ENCODE data around the gene PACSIN1. TPM values are rescaled to one million over a fixed set of nuclear protein-coding genes. Genes with fewer than 3 reads are reported as not detected.

PACSIN1 gene
- polyA plus RNA-seq, 1 donor (not counting 4 experiments of a cell fraction or from before 2014, with no cell fraction given), result not detected

GRCh38 chr6:34552620-34553019, 86.7 kb downstream of the PACSIN1 start:
- DNase-seq (ENCODE audit: low read depth, low spot score), result no peak
- no peak overlapping the region for H3K4me2 ChIP-seq (ENCODE audit: control insufficient read depth, extremely low read depth, insufficient read depth, low read depth, low read length)

GRCh38 chr6:34553146-34553545, 87.3 kb downstream of the PACSIN1 start:
- Histone ChIP-seq H3K4me3 (ENCODE audit: control insufficient read depth in 2 of 3, extremely low read depth in 1 of 3, insufficient read depth in 2 of 3, low read depth in 1 of 3, low read length in 3 of 3) (no peak overlapping the region), H3K9me1 (ENCODE audit: control insufficient read depth, extremely low read depth, insufficient read depth, low read length) (no peaks in the 10 kb centered on the region), H3K27me3 (ENCODE audit: control insufficient read depth, extremely low read depth, insufficient read depth, low read length) (peaks cover 3% of the 10 kb centered on the region), H3K4me1 (ENCODE audit: control insufficient read depth, extremely low read depth, insufficient read depth, low read length) (peaks cover 10% of the 10 kb centered on the region), H3K27ac (ENCODE audit: control insufficient read depth, insufficient read depth, low read length) (no peak overlapping the region), H4K20me1 (ENCODE audit: control insufficient read depth, extremely low read depth, insufficient read depth, low read length) (no peaks in the 10 kb centered on the region), H3K9me3 (ENCODE audit: control insufficient read depth, low read depth, low read length) (no peaks in the 10 kb centered on the region), H3K79me2 (ENCODE audit: control insufficient read depth, insufficient read depth, low read length) (no peaks in the 10 kb centered on the region), H2AFZ (ENCODE audit: control insufficient read depth, low read length) (no peak overlapping the region), H3K4me2 (ENCODE audit: control insufficient read depth, extremely low read depth, insufficient read depth, low read depth, low read length) (no peak overlapping the region), H3K9ac (ENCODE audit: control insufficient read depth, extremely low read depth, insufficient read depth, low read length) (no peak overlapping the region), H3K36me3 (ENCODE audit: control insufficient read depth in 2 of 2, extremely low read depth in 1 of 2, insufficient read depth in 2 of 2, low read length in 2 of 2) (no peaks in the 10 kb centered on the region)
- dilution Hi-C loops (cut with MboI; ENCODE audit: extremely low pct_ligation_motif_present, low sequenced_read_pairs), result no loop called here
- no peak for DNase-seq (ENCODE audit: low read depth, low spot score)
- no peak for FAIRE-seq
- TF ChIP-seq EZH2 (IDR thresholded peaks at IDR 0.05; ENCODE audit: low read length) (no peak), CTCF (optimal IDR thresholded peaks at IDR 0.05 in 1 of 3, IDR thresholded peaks at IDR 0.05 in 1 of 3, conservative IDR thresholded peaks at IDR 0.05 in 1 of 3; ENCODE audit: extremely low read depth in 1 of 3, insufficient read depth in 2 of 3, low read length in 3 of 3) (no peak)

More at GRCh38 chr6:34552620-34553019, 86.7 kb downstream of the PACSIN1 start:
- Histone ChIP-seq H3K4me1 (ENCODE audit: control insufficient read depth, extremely low read depth, insufficient read depth, low read length) (peaks cover 10% of the 10 kb centered on the region), H3K4me3 (ENCODE audit: control insufficient read depth in 2 of 3, extremely low read depth in 1 of 3, insufficient read depth in 2 of 3, low read depth in 1 of 3, low read length in 3 of 3) (no peak overlapping the region), H4K20me1 (ENCODE audit: control insufficient read depth, extremely low read depth, insufficient read depth, low read length) (no peaks in the 10 kb centered on the region), H3K27me3 (ENCODE audit: control insufficient read depth, extremely low read depth, insufficient read depth, low read length) (peaks cover 3% of the 10 kb centered on the region), H3K79me2 (ENCODE audit: control insufficient read depth, insufficient read depth, low read length) (no peaks in the 10 kb centered on the region), H3K9me3 (ENCODE audit: control insufficient read depth, low read depth, low read length) (no peaks in the 10 kb centered on the region), H3K36me3 (ENCODE audit: control insufficient read depth in 2 of 2, extremely low read depth in 1 of 2, insufficient read depth in 2 of 2, low read length in 2 of 2) (no peaks in the 10 kb centered on the region), H3K9me1 (ENCODE audit: control insufficient read depth, extremely low read depth, insufficient read depth, low read length) (no peaks in the 10 kb centered on the region), H2AFZ (ENCODE audit: control insufficient read depth, low read length) (no peak overlapping the region), H3K9ac (ENCODE audit: control insufficient read depth, extremely low read depth, insufficient read depth, low read length) (no peak overlapping the region), H3K27ac (ENCODE audit: control insufficient read depth, insufficient read depth, low read length) (no peak overlapping the region)
- dilution Hi-C loops (cut with MboI; ENCODE audit: extremely low pct_ligation_motif_present, low sequenced_read_pairs), result no loop called here
- TF ChIP-seq CTCF (optimal IDR thresholded peaks at IDR 0.05 in 1 of 3, IDR thresholded peaks at IDR 0.05 in 1 of 3, conservative IDR thresholded peaks at IDR 0.05 in 1 of 3; ENCODE audit: extremely low read depth in 1 of 3, insufficient read depth in 2 of 3, low read length in 3 of 3) (no peak), EZH2 (IDR thresholded peaks at IDR 0.05; ENCODE audit: low read length) (no peak)
- no peak for FAIRE-seq

All from keratinocyte (primary cell).